Spleen (tissue), 11 donors: Measurements from ENCODE around the gene PDCD1. TPM values are rescaled to one million over a fixed set of nuclear protein-coding genes. Genes with fewer than 3 reads are reported as not detected.

Experiments
- DNase-seq: peaks from one replicate; pipeline ENCODE4 v3.0.0-alpha.2; 2020
- H3K27ac ChIP-seq, 8 donors: fragments of 200-600 bp; sonication (generic) in 7 of 8; 1 replicate in 4 of 8; 2 replicates in 4 of 8; pipeline versions ENCODE4 v1.5.0 to v1.8.0; 2016 to 2021; ENCODE audit warnings: inconsistent platforms in 4 of 8, mild to moderate bottlenecking in 4 of 8, moderate library complexity in 1 of 8
- H3K27me3 ChIP-seq, 7 donors: fragments of 200-600 bp; sonication (generic) in 6 of 7; replicated peaks in 1 of 7; 1 replicate in 4 of 7; 2 replicates in 3 of 7; pipeline versions ENCODE4 v1.5.0 to v1.8.0; 2016 to 2021; ENCODE audit warnings: inconsistent platforms in 3 of 7, mild to moderate bottlenecking in 1 of 7
- H3K36me3 ChIP-seq, 6 donors: fragments of 200-600 bp; sonication (generic) in 5 of 6; 1 replicate in 4 of 6; 2 replicates in 2 of 6; pipeline versions ENCODE4 v1.5.0 to v1.8.0; 2016 to 2021; ENCODE audit warnings: inconsistent platforms in 2 of 6
- H3K4me1 ChIP-seq, 6 donors: fragments of 200-600 bp; sonication (generic) in 5 of 6; 1 replicate in 3 of 6; 2 replicates in 3 of 6; pipeline versions ENCODE4 v1.5.0 to v1.8.0; 2016 to 2021; ENCODE audit warnings: inconsistent platforms in 3 of 6
- H3K4me3 ChIP-seq, 8 donors: fragments of 200-600 bp; sonication (generic) in 7 of 8; 1 replicate in 4 of 8; 2 replicates in 4 of 8; pipeline versions ENCODE4 v1.5.0 to v1.8.0; 2016 to 2021; ENCODE audit warnings: inconsistent platforms in 4 of 8, mild to moderate bottlenecking in 4 of 8, moderate library complexity in 2 of 8
- H3K9me3 ChIP-seq, 8 donors: fragments of 200-600 bp; sonication (generic) in 7 of 8; 1 replicate in 4 of 8; 2 replicates in 4 of 8; pipeline versions ENCODE4 v1.5.0 to v1.8.0; 2016 to 2021; ENCODE audit warnings: inconsistent platforms in 4 of 8
- POLR2A ChIP-seq, 3 donors: fragments of 450-650 bp; IDR thresholded peaks; one replicate each; pipeline ENCODE4 v1.5.1; 2017; ENCODE audit warnings: antibody characterized with exemption in 3 of 3, mild to moderate bottlenecking in 1 of 3
- POLR2AphosphoS5 ChIP-seq, 3 donors: sonication (generic); formaldehyde crosslinking; IDR thresholded peaks; one replicate each; pipeline ENCODE4 v1.5.1; 2017; ENCODE audit warnings: antibody characterized with exemption in 3 of 3
- WGBS, 5 donors: extraction: QIAGEN DNeasy Blood & Tissue Kit in 3 of 5; methylation state at CpG; one replicate each; pipeline versions ENCODE4 v1.1.5 to v1.1.7; 2013 to 2018; 5-methylcytosine and 5-hydroxymethylcytosine counted together
- intact Hi-C: fragments of 100-400 bp; cut with DNase I; formaldehyde crosslinking; loops from one replicate; pipeline ENCODE4 v1.15.0; 2023; ENCODE audit warnings: low total_unique reads
- polyA plus RNA-seq, 3 donors: library from polyadenylated mRNA; stranded (reverse); fragments of 200-250 nt; gene quantifications; one replicate each; pipeline ENCODE4 v1.2.1, GENCODE V29; 2013
- total RNA-seq, 7 donors: library from RNA; depleted of rRNA in 3 of 7; stranded (reverse); fragments of >200 nt in 3 of 7; fragmentation: NEBNext Ultra II Directional in 4 of 7; extraction: Animal tissue kit (Norgen Biotek cat#: 25700) in 4 of 7; gene quantifications; one replicate each; pipeline versions ENCODE4 v1.1.0 to v1.2.1, GENCODE V29; 2016 to 2021
- TF ChIP-seq, protein P1 (sequence below), 11 experiments: fragments of 200-600 bp in 7 of 11; fragments of 450-650 bp in 4 of 11; sonication (generic) in 4 of 11; IDR thresholded peaks in 8 of 11; conservative IDR thresholded peaks in 3 of 11; 1 replicate in 7 of 11; 2 replicates in 4 of 11; pipeline versions ENCODE4 v1.4.0 to v1.8.0; 2016 to 2021; ENCODE audit warnings: antibody characterized with exemption in 11 of 11, inconsistent platforms in 4 of 11, mild to moderate bottlenecking in 1 of 11
- donor health status: healthy with polysubstance abuse.
- donor health status: DM: no; HTN: no; CAD: no; lungs with moderate emphysema.
- donor health status: DM: no; HTN: no; CAD: no.
- donor health status: Bipolar disorder and iron deficiency.
- donor health status: healthy.
- donor health status: DM: no; HTN: no; CAD: no.
- donor health status: DM: yes; HTN: yes; CAD: no.

PDCD1 gene
- total and polyA plus RNA-seq, 10 donors, result 2.7 to 7.9 (median 5.3) TPM

DNA sequence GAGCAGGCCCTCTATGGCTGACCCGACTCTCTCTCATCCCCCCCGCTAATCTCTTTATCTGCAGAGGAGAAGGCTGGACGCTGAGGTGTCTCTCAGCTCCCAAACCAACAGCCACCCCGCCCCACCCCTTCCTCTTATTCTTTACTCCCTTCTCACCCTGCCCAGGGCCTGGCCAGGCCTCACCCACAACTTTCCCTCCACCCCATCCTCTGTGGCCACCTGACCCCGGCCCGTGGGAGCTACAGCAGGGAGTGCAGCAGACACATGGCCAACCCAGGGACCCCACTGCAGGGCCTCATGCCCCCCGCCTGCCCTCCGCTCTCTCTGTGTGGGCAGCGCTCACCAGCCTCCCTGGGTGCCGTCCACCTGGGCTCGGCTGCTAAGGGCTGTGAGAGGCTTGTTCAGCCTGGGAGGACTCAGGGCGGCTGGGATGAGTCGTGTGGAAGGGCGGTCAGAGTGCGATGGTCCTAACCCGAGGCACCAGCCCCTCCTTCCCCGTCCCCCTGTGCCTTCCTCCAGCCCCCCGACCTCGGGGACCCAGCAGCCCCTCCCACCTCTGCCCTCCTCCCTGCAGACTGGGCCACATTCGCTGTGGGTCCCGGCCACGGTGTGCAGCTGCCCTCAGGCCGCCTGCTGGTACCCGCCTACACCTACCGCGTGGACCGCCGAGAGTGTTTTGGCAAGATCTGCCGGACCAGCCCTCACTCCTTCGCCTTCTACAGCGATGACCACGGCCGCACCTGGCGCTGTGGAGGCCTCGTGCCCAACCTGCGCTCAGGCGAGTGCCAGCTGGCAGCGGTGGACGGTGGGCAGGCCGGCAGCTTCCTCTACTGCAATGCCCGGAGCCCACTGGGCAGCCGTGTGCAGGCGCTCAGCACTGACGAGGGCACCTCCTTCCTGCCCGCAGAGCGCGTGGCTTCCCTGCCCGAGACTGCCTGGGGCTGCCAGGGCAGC is 42.9 kb downstream of the PDCD1 start:
- TF ChIP-seq POLR2AphosphoS5 (IDR thresholded peaks at IDR 0.05), result no peak
- no peak for TF ChIP-seq POLR2A (IDR thresholded peaks at IDR 0.05)
- TF ChIP-seq, protein P1, sequence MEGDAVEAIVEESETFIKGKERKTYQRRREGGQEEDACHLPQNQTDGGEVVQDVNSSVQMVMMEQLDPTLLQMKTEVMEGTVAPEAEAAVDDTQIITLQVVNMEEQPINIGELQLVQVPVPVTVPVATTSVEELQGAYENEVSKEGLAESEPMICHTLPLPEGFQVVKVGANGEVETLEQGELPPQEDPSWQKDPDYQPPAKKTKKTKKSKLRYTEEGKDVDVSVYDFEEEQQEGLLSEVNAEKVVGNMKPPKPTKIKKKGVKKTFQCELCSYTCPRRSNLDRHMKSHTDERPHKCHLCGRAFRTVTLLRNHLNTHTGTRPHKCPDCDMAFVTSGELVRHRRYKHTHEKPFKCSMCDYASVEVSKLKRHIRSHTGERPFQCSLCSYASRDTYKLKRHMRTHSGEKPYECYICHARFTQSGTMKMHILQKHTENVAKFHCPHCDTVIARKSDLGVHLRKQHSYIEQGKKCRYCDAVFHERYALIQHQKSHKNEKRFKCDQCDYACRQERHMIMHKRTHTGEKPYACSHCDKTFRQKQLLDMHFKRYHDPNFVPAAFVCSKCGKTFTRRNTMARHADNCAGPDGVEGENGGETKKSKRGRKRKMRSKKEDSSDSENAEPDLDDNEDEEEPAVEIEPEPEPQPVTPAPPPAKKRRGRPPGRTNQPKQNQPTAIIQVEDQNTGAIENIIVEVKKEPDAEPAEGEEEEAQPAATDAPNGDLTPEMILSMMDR (IDR thresholded peaks at IDR 0.05 in 8 of 11, conservative IDR thresholded peaks at IDR 0.05 in 3 of 11), result no peak
- DNase-seq, result peak; percentile 41
- Histone ChIP-seq H3K36me3 (no peaks in the 10 kb centered on the region), H3K4me3 (no peak overlapping the region), H3K27me3 (peaks cover 0 to 82% (median 7%) of the 10 kb centered on the region in 7 donors), H3K4me1 (peaks cover 0 to 31% (median 15%) of the 10 kb centered on the region in 6 donors), H3K9me3 (no peaks in the 10 kb centered on the region), H3K27ac (no peak overlapping the region)
- 84 to 89% (median 86%) methylated on average over 28 to 48 of the region's 48 CpGs for whole genome bisulfite sequencing, 5 donors
- intact Hi-C loops, result no loop called here

GRCh38 chr2:241814643-241815476 is 43.8 kb downstream of the PDCD1 start:
- no peaks in the 10 kb centered on the region for H3K9me3 ChIP-seq
- H3K4me3 ChIP-seq, result no peak overlapping the region
- H3K36me3 ChIP-seq, result no peaks in the 10 kb centered on the region
- 87 to 91% (median 90%) methylated on average over 19 to 52 of the region's 52 CpGs for WGBS, 5 donors
- no peak overlapping the region for H3K27ac ChIP-seq
- peaks cover 0 to 31% (median 15%) of the 10 kb centered on the region in 6 donors for H3K4me1 ChIP-seq
- no peak for DNase-seq
- no peak for TF ChIP-seq POLR2AphosphoS5 (IDR thresholded peaks at IDR 0.05)
- TF ChIP-seq, protein P1 (IDR thresholded peaks at IDR 0.05 in 8 of 11, conservative IDR thresholded peaks at IDR 0.05 in 3 of 11), result no peak
- TF ChIP-seq POLR2A (IDR thresholded peaks at IDR 0.05), result no peak
- intact Hi-C loops, result no loop called here
- peaks cover 0 to 77% (median 7%) of the 10 kb centered on the region in 7 donors for H3K27me3 ChIP-seq

GRCh38 chr2:241814393-241814642 is 44.4 kb downstream of the PDCD1 start:
- no peak overlapping the region for H3K27ac ChIP-seq
- H3K27me3 ChIP-seq, result peaks cover 0 to 79% (median 7%) of the 10 kb centered on the region in 7 donors
- WGBS, 5 donors, result 88 to 100% (median 92%) methylated on average over 2 to 17 of the region's 17 CpGs

More at GRCh38 chr2:241814393-241814642, 44.4 kb downstream of the PDCD1 start:
- Histone ChIP-seq H3K9me3 (no peaks in the 10 kb centered on the region), H3K36me3 (no peaks in the 10 kb centered on the region), H3K4me1 (peaks cover 0 to 31% (median 15%) of the 10 kb centered on the region in 6 donors), H3K4me3 (no peak overlapping the region)
- no peak for DNase-seq
- intact Hi-C loops, result no loop called here
- TF ChIP-seq, protein P1 (IDR thresholded peaks at IDR 0.05 in 8 of 11, conservative IDR thresholded peaks at IDR 0.05 in 3 of 11), result no peak
